Head of caudate nucleus (tissue), 42 donors: ENCODE measurements around the gene TTLL6.
"Not testable (repeated sequence)": the region's sequence is repeated elsewhere in the genome, so short reads cannot be mapped to it uniquely, and the experiment has no call there.

ENCODE experiments used
- DNase-seq, 42 donors: peaks; one replicate each; pipeline versions ENCODE4 v3.0.0 to v3.0.0-alpha.2; 2020 to 2021; ENCODE audit warnings: mixed read lengths in 7 of 42
- intact Hi-C: fragments of 100-400 bp; cut with DNase I; formaldehyde crosslinking; loops from one replicate; pipeline ENCODE4 v1.15.0; 2022

The TTLL6 gene

GRCh38 chr17:48819466-48819865 lies 2.4 kb upstream of the TTLL6 start:
- DNase-seq, result no peak
- intact Hi-C loops, result no loop called here

- no peak for DNase-seq
- intact Hi-C loops, result no loop called here
These were observed 1.4 kb upstream of the TTLL6 start for GRCh38 chr17:48818361-48818841.

GRCh38 chr17:48816438-48816773 lies 623 bp downstream of the TTLL6 start:
- intact Hi-C loops, result no loop called here
- no peak for DNase-seq

- no peak for DNase-seq
- intact Hi-C loops, result no loop called here
These were observed 1.7 kb downstream of the TTLL6 start for GRCh38 chr17:48815311-48815710.

GRCh38 chr17:48814504-48814903 lies 2.5 kb downstream of the TTLL6 start:
- intact Hi-C loops, result loop anchor here (5.0 kb wide), 1 partner anchor 68 kb away; no protein-coding TSS in a partner anchor
- peak in 34 of 42 donors; percentile 9 to 84 (median 40) for DNase-seq

- no peak for DNase-seq
- intact Hi-C loops, result loop anchor here (5.0 kb wide), 1 partner anchor 70 kb away; no protein-coding TSS in a partner anchor
These were observed 5.0 kb downstream of the TTLL6 start for GRCh38 chr17:48812001-48812400.

- DNase-seq, result no peak
- intact Hi-C loops, result no loop called here
These were observed 7.8 kb downstream of the TTLL6 start for GRCh38 chr17:48809182-48809581.

- DNase-seq, result peak in 41 of 42 donors; percentile 32 to 86 (median 65)
- intact Hi-C loops, result no loop called here
These were observed 12.1 kb downstream of the TTLL6 start for GRCh38 chr17:48804936-48805411.

GRCh38 chr17:48800626-48801217 lies 16.3 kb downstream of the TTLL6 start:
- intact Hi-C loops, result no loop called here
- no peak for DNase-seq

GRCh38 chr17:48799069-48799723 lies 17.8 kb downstream of the TTLL6 start:
- intact Hi-C loops, result no loop called here

GRCh38 chr17:48796163-48796522 lies 20.9 kb downstream of the TTLL6 start:
- intact Hi-C loops, DNase-seq: not testable (repeated sequence)

More at GRCh38 chr17:48799069-48799723, 17.8 kb downstream of the TTLL6 start:
- DNase-seq, result no peak

GRCh38 chr17:48795444-48796162 lies 21.4 kb downstream of the TTLL6 start:
- intact Hi-C loops, result no loop called here
- no peak for DNase-seq

GRCh38 chr17:48792033-48792798 lies 24.8 kb downstream of the TTLL6 start:
- no peak for DNase-seq
- intact Hi-C loops, result no loop called here

GRCh38 chr17:48791128-48792032 lies 25.6 kb downstream of the TTLL6 start:
- DNase-seq, result peak in 39 of 42 donors; percentile 17 to 80 (median 54)
- intact Hi-C loops, result no loop called here

- DNase-seq, result no peak
- intact Hi-C loops, result no loop called here
These were observed 26.4 kb downstream of the TTLL6 start for GRCh38 chr17:48790607-48791127.

- no peak for DNase-seq
- intact Hi-C loops, result no loop called here
These were observed 29.2 kb downstream of the TTLL6 start for GRCh38 chr17:48787828-48788227.

- intact Hi-C loops, result no loop called here
- no peak for DNase-seq
These were observed 37.6 kb downstream of the TTLL6 start for GRCh38 chr17:48779421-48779820.

GRCh38 chr17:48776602-48777001 lies 40.4 kb downstream of the TTLL6 start:
- no peak for DNase-seq
- intact Hi-C loops, result no loop called here
